B cell (primary cell): Measurements from ENCODE around the gene TRIM43.

Source experiments
- CTCF ChIP-seq: fragments of 200-600 bp; IDR thresholded peaks from one replicate; pipeline ENCODE4 v1.8.0; 2022; ENCODE audit warnings: antibody characterized with exemption, mild to moderate bottlenecking
- EZH2 ChIP-seq: IDR thresholded peaks from 2 replicates; pipeline ENCODE4 v1.6.1; 2012; ENCODE audit warnings: borderline replicate concordance, low read depth, mild to moderate bottlenecking, moderate library complexity, low read length; ENCODE audit not compliant: insufficient read depth, poor library complexity, severe bottlenecking

- TF ChIP-seq EZH2, result no peak
- no peak for TF ChIP-seq CTCF
Observed at GRCh38 chr2:95574506-95574905, 17.3 kb upstream of the TRIM43 start.
